NCI-H69 (cell line): Measurements from ENCODE around the gene KRTAP10-2.
"Not testable (repeated sequence)": the region's sequence is repeated elsewhere in the genome, so short reads cannot be mapped to it uniquely, and the experiment has no call there.

ENCODE experiments used
- DNase-seq: peaks from one replicate; lab custom pipeline; 2025; lab: John Stamatoyannopoulos, UW

Gene KRTAP10-2

GRCh38 chr21:44567481-44568171, 16.3 kb upstream of the KRTAP10-2 start:
- DNase-seq = no peak

GRCh38 chr21:44566403-44566802, 15.1 kb upstream of the KRTAP10-2 start:
- no peak for DNase-seq

DNA sequence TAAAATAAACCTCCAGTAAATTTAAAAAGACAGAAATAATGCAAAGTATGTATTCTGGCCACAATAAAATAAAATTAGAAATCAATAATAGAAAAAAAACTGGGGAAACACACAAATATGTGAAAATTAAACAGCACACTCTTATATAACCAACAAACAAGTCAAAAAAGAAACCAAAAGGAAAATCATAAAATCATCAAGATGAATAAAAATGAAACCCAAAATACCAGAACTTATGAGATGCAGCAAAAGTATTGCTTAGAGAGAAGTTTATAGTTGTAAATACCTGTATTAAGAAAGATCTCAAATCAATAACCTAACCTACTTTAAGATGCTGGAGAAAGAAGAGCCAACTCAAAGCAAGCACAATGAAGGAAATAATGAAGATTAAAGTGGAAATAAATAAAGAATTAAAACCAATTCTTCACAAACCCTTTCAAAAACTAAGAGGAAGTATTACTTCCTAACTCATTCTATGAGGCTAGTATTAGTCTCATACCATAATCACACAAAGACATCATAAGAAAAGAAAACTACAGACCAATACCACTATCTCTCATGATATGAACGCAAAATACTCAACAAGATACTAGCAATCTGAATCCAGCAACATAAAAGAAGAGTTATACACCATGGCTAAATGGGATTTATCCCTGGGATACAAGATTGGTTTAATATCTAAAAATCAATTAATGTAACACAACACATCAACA, 13.7 kb upstream of the KRTAP10-2 start:
- DNase-seq = no peak

GRCh38 chr21:44564099-44564498, 12.8 kb upstream of the KRTAP10-2 start:
- DNase-seq = no peak

DNA sequence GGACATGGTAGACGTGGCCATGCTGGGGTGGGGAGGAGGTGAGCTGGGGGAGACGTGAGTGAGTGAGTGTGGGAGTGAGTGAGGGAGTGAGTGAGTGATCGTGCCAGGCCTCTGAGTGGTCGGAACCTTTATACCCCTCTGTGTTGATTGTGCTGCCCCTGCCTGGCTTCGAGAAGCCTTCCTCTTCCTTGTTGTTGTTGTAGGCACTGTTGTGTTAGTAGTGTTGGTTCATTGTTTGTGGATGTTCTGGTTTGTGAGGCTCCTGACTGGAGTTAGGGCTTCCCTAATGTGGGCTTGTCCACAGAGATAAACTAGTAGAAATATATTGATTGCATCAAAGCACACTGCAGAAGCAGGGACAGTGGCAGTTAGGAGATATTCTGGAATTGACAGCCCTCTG, 7.4 kb upstream of the KRTAP10-2 start, which contains the start of gene KRTAP10-3:
Gene KRTAP10-3, minus strand, starts transcription at position 101 of the 400 bp plus-strand sequence. Its CDS starts 80 bp downstream, at position 21.
- no peak for DNase-seq

DNA sequence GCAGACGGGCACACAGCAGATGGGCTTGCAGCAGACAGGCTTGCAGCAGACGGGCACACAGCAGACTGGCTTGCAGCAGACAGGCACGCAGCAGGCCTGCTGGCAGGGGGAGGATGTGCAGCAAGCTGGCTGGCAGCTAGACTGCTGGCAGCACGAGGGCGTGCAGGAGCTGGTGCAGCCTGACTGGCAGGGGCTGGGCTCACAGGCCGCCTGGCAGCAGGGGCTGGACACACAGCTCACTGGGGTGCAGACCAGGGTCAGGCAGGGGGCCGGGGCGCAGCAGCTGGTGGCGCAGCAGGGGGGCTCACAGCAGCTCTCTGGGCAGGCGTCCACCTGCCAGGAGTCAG, 7.0 kb upstream of the KRTAP10-2 start:
- peak; percentile 47 for DNase-seq

GRCh38 chr21:44557491-44558328, 6.4 kb upstream of the KRTAP10-2 start:
- DNase-seq = no peak

- peak; percentile 55 for DNase-seq
Observed at GRCh38 chr21:44556879-44557278, 5.6 kb upstream of the KRTAP10-2 start.

GRCh38 chr21:44555200-44555875, 4.0 kb upstream of the KRTAP10-2 start:
- DNase-seq = no peak

GRCh38 chr21:44552681-44553080, 1.4 kb upstream of the KRTAP10-2 start:
- DNase-seq = peak; percentile 28

DNA sequence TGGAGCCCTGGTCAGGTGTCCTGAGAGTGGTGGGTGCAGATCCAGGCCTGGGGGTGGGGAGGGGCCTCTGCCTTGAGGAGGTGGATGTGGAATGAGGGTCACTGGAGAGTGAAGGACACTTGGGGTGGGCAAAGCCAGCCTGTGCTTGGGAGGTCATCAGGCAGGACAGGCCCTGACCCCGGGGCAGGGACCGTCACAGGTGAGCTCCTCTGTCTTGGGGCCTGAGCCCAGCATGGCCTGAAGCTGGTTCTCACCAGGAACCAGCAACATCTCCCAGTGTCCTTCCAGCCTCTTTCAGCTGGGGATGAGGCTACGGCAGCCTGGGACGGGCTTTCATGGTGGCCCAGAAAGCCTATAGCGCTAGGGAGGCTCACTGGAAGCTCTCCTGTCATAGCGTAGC, 831 bp upstream of the KRTAP10-2 start:
- no peak for DNase-seq

- DNase-seq = peak; percentile 92
Observed at GRCh38 chr21:44550807-44551206, 498 bp downstream of the KRTAP10-2 start.

DNA sequence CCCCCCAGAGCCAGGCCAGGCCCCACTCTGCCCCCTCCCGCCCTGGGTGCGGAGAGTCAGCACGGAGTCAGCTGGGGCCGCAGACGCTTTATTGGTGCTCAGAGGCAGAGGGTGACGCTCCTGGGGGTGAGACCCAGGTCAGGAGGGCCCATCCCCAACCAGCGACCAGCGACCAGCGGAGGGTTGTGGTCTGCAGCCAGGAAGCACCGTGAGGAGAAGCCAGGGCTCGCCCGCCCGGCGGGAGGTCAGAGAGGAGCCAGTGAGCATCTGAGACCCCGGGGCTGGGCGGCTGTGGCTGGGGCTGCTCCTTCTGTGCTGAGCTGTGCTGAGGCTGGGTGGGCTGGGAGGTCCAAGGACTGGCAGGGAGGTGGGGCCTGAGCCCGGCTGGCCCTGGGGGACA, 1.0 kb downstream of the KRTAP10-2 start:
- DNase-seq = not testable (repeated sequence)

DNA sequence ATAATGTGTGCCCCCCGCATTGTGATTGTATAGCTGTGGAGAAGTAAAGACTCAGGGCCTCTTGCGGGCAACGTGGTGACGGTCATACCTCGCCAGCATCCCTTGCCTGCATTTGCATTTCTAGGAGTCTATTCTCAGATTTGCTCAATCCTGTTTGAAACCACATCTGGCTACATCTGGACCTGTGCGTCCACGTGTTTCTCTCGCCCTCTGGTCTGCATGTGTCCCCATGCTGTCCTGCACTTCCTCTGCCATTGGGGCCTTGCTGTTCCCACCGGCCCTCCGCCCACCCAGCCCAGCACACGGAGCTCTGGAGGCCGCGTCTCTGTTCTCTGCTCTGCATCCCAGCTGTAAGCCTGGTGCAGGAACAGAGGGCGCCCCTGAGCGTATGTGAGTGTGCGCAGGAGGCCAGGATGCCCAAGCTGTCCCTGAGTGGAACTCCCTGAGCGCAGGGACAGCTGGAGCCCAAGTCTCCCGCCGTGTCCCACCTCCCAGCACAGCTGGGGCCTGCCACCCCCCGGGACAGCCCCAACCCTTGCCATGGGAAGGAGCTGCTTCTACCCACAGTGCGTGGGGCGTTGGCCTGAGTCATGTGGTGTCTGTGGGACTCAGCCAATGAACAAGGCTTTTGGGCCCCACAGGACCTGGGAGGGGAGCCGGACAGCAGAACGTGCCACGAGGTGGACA, 1.6 kb downstream of the KRTAP10-2 start:
- DNase-seq = no peak

DNA sequence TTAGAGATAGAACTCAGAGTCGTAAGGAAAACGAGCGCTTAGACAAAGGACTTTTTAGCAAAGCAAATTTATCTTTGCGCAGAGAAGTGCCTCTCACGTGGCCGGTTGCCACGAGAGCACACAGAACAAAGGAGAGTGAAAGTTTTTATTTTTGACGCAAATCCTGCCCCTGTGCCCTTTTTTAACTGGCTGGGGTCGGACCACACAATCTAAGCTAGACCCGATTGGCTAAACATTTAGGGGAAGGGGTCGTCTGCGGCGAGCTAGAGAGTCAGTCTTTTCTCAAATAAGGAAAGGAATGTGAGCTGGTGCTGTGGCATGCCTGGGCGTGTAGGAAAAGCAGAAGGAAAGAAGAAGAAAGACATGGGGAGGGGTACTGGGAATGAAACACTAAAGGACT, 2.4 kb downstream of the KRTAP10-2 start:
- no peak for DNase-seq

GRCh38 chr21:44548381-44548780, 2.9 kb downstream of the KRTAP10-2 start:
- no peak for DNase-seq

GRCh38 chr21:44547656-44548331, 3.5 kb downstream of the KRTAP10-2 start:
- DNase-seq = no peak

DNA sequence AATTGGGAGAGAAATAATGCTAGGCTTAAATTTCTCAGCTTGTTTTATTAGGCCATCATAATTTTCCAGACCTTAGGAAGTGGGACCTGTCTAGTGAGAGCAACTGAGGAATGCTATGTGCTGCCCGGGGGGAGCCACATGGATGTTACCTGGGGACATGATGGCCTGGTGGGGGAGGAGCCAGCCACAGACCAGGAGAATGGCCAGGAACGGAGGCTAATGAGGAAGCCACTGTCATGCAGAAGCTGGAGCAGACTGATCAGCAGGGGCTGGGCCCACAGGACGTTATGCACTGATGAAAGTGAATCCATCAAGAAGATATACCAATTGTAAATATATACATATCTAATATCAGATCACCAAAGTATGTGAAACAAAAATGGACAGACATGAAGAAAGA, 6.7 kb downstream of the KRTAP10-2 start:
- no peak for DNase-seq

GRCh38 chr21:44542716-44543115, 8.6 kb downstream of the KRTAP10-2 start:
- DNase-seq = no peak

- DNase-seq = no peak
Observed at GRCh38 chr21:44540741-44541288, 10.5 kb downstream of the KRTAP10-2 start.
